WERI-Rb-1 (cell line): ENCODE results near the gene PSEN1.

ENCODE experiments used
- DNase-seq: peaks from one replicate; pipeline ENCODE4 v3.0.0-alpha.2; 2020
- H3K27ac ChIP-seq: fragments of 250-450 bp; sonication (Bioruptor Pico); 2 replicates; pipeline ENCODE4 v1.5.1; 2020; ENCODE audit warnings: mild to moderate bottlenecking, moderate library complexity
- H3K27me3 ChIP-seq: fragments of 250-450 bp; sonication (Bioruptor Pico); 2 replicates; pipeline ENCODE4 v1.5.1; 2021; ENCODE audit warnings: mild to moderate bottlenecking, low read depth, moderate library complexity; ENCODE audit not compliant: insufficient read depth, severe bottlenecking
- H3K36me3 ChIP-seq: fragments of 250-450 bp; sonication (Bioruptor Pico); 2 replicates; pipeline ENCODE4 v1.5.1; 2020; ENCODE audit warnings: mild to moderate bottlenecking, moderate library complexity
- H3K4me3 ChIP-seq: 2 replicates; pipeline ENCODE4 v1.5.1; 2011; ENCODE audit warnings: low read depth, mild to moderate bottlenecking, control low read depth, low read length
- H3K9me3 ChIP-seq: fragments of 250-450 bp; sonication (Bioruptor Pico); 2 replicates; pipeline ENCODE4 v1.5.1; 2021; ENCODE audit warnings: mild to moderate bottlenecking, moderate library complexity; ENCODE audit not compliant: severe bottlenecking
- TF ChIP-seq, protein P1 (sequence below): IDR thresholded peaks from 2 replicates; pipeline ENCODE4 v1.5.1; 2011; ENCODE audit warnings: low read depth, mild to moderate bottlenecking, control low read depth, inconsistent platforms, low read length

The PSEN1 gene

GRCh38 chr14:73234029-73234428 lies 97.7 kb downstream of the PSEN1 start:
- H3K9me3 ChIP-seq, result no peaks in the 10 kb centered on the region
- H3K4me3 ChIP-seq, result no peak overlapping the region
- no peak for DNase-seq
- TF ChIP-seq, protein P1, sequence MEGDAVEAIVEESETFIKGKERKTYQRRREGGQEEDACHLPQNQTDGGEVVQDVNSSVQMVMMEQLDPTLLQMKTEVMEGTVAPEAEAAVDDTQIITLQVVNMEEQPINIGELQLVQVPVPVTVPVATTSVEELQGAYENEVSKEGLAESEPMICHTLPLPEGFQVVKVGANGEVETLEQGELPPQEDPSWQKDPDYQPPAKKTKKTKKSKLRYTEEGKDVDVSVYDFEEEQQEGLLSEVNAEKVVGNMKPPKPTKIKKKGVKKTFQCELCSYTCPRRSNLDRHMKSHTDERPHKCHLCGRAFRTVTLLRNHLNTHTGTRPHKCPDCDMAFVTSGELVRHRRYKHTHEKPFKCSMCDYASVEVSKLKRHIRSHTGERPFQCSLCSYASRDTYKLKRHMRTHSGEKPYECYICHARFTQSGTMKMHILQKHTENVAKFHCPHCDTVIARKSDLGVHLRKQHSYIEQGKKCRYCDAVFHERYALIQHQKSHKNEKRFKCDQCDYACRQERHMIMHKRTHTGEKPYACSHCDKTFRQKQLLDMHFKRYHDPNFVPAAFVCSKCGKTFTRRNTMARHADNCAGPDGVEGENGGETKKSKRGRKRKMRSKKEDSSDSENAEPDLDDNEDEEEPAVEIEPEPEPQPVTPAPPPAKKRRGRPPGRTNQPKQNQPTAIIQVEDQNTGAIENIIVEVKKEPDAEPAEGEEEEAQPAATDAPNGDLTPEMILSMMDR, result no peak
- H3K36me3 ChIP-seq, result no peaks in the 10 kb centered on the region
- H3K27me3 ChIP-seq, result no peaks in the 10 kb centered on the region
- H3K27ac ChIP-seq, result no peak overlapping the region

DNA sequence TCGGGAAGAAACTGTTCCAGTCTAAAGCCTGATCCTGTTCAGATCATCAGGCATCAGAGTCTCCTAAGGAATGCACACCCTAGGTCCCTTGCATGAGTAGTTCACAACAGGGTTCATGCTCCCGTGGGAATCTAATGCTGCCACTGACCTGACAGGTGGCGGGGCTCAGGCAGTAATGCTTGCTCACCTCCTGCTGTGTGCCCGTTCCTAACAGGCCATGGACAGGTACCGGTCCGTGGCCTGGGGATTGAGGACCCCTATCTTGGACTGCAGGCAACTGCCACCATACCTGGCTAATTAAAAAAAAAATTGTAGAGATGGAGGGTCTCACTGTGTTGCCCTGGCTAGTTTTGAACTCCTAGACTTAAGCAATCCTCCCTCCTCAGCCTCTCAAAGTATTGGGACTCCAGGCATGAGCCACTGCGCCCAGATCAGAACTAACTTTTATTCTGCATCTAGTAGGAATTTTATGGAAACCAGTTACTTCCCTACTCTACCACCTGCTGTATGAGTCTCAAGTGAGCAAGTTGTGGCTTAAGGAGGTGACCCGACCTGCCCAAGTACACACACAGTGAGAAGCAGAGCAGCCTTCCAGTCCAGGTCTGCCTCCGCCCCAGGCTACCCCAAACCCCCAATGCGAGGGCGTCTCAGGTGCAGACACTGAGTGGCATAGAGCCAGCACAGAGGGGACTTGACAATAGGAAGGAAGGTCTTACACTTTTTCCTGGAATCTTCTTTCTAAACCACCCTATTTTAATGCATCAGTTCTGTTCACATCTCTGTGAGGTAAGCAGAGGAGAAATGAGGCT lies 98.5 kb downstream of the PSEN1 start:
- H3K27ac ChIP-seq, result peak overlapping the region; percentile 36; the same call in 1 of the 2 replicates
- TF ChIP-seq, protein P1, result no peak
- no peaks in the 10 kb centered on the region for H3K27me3 ChIP-seq
- no peak for DNase-seq
- no peaks in the 10 kb centered on the region for H3K36me3 ChIP-seq
- H3K4me3 ChIP-seq, result no peak overlapping the region
- H3K9me3 ChIP-seq, result no peaks in the 10 kb centered on the region

GRCh38 chr14:73235531-73236155 lies 99.3 kb downstream of the PSEN1 start:
- DNase-seq, result no peak
- Histone ChIP-seq H3K27me3 (no peaks in the 10 kb centered on the region), H3K9me3 (no peaks in the 10 kb centered on the region), H3K36me3 (no peaks in the 10 kb centered on the region), H3K27ac (peak overlapping the region; percentile 36; the same call in 1 of the 2 replicates), H3K4me3 (no peak overlapping the region)
- TF ChIP-seq, protein P1, result no peak

DNA sequence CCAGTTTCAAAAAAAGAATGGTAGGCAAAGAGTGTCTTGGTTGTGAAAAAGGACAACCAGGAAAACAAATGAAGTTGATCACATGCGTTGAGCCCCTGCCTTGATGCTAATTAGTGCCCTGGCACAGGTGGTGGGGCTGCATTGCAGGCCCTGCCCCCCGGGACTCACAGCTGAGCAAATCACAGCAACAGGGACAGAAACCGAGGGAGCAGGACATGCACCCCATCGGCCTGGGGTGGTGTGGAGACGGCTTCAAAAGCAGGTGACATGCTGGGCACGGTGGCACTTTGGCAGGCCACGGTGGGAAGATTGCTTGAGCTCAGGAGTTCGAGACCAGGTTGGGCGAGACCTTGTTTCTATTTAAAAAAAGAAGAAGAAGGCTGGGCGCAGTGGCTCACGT lies 99.8 kb downstream of the PSEN1 start:
- no peak for DNase-seq
- no peaks in the 10 kb centered on the region for H3K27me3 ChIP-seq
- TF ChIP-seq, protein P1, result no peak
- H3K4me3 ChIP-seq, result no peak overlapping the region
- H3K36me3 ChIP-seq, result no peaks in the 10 kb centered on the region
- H3K9me3 ChIP-seq, result no peaks in the 10 kb centered on the region
- H3K27ac ChIP-seq, result no peak overlapping the region

DNA sequence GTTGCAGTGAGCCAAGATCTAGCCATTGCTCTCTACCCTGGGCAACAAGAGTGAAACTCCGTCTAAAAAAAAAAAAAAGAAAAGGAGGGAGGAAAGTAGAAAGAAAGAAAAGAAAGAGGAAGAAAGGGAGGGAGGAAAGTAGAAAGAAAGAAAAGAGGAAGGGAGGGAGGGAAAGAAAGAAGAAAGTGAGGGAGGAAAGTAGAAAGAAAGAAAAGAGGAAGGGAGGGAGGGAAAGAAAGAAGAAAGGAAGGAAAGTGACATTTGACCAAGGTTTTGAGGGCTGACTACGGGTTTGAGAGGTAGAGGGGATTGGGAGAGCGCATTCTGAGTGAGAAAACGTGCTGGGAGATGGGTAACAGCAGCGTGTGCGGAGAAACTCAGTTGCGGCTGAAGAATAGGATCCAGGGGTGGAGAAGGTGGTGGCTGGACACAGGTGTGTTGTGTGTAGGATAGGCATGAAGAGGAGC lies 100.5 kb downstream of the PSEN1 start:
- no peak for DNase-seq
- H3K27me3 ChIP-seq, result no peaks in the 10 kb centered on the region
- no peak overlapping the region for H3K4me3 ChIP-seq

More for the DNA sequence above, 100.5 kb downstream of the PSEN1 start:
- Histone ChIP-seq H3K36me3 (no peaks in the 10 kb centered on the region), H3K9me3 (no peaks in the 10 kb centered on the region), H3K27ac (no peak overlapping the region)
- TF ChIP-seq, protein P1, result no peak
